HepG2 (cell line): Measurements from ENCODE around the gene ASB3. TPM values are rescaled to one million over a fixed set of nuclear protein-coding genes. Genes with fewer than 3 reads are reported as not detected.
A peak's percentile ranks its signal among the peaks of the same experiment; 100 is the strongest.

Source experiments
- CSRNP1 ChIP-seq: sonication (generic); formaldehyde crosslinking; IDR thresholded peaks from 2 replicates; pipeline ENCODE4 v1.8.1; 2023; ENCODE audit warnings: mild to moderate bottlenecking, missing genetic modification reagents
- ELK4 ChIP-seq: sonication (generic); formaldehyde crosslinking; IDR thresholded peaks from 2 replicates; pipeline ENCODE4 v1.9.0; 2021; ENCODE audit warnings: missing genetic modification reagents, borderline replicate concordance
- GMEB1 ChIP-seq: sonication (generic); formaldehyde crosslinking; IDR thresholded peaks from 2 replicates; pipeline ENCODE4 v1.5.1; 2020; ENCODE audit warnings: missing genetic modification reagents, mild to moderate bottlenecking, borderline replicate concordance
- HMG20B ChIP-seq: conservative IDR thresholded peaks from 2 replicates; pipeline ENCODE4 v1.6.1; 2016; ENCODE audit warnings: missing genetic modification reagents, missing compliant biosample characterization
- JARID2 ChIP-seq: sonication (generic); formaldehyde crosslinking; IDR thresholded peaks from 2 replicates; pipeline ENCODE4 v1.8.1; 2023; ENCODE audit warnings: missing genetic modification reagents, inconsistent platforms; ENCODE audit not compliant: insufficient replicate concordance
- MAFF ChIP-seq: IDR thresholded peaks from 2 replicates; pipeline ENCODE4 v1.6.1; 2011; ENCODE audit warnings: low read depth, low read length, improper control_type of control experiment
- MAFK ChIP-seq, 2 experiments: IDR thresholded peaks in 1 of 2; conservative IDR thresholded peaks in 1 of 2; 2 replicates each; pipeline ENCODE4 v1.6.1; 2011; ENCODE audit warnings: improper control_type of control experiment in 2 of 2, low read length in 2 of 2
- MED8 ChIP-seq: sonication (generic); formaldehyde crosslinking; IDR thresholded peaks from 2 replicates; pipeline ENCODE4 v1.8.1; 2023; ENCODE audit warnings: mild to moderate bottlenecking, missing genetic modification reagents; ENCODE audit not compliant: insufficient replicate concordance
- MEF2D ChIP-seq: sonication (generic); formaldehyde crosslinking; IDR thresholded peaks from 2 replicates; pipeline ENCODE4 v1.5.1; 2020; ENCODE audit warnings: mild to moderate bottlenecking, missing genetic modification reagents
- RFXAP ChIP-seq: sonication (generic); formaldehyde crosslinking; IDR thresholded peaks from 2 replicates; pipeline ENCODE4 v1.4.0; 2020; ENCODE audit warnings: missing genetic modification reagents, borderline replicate concordance
- SIX4 ChIP-seq: sonication (generic); formaldehyde crosslinking; IDR thresholded peaks from 2 replicates; pipeline ENCODE4 v1.4.0; 2020; ENCODE audit warnings: missing genetic modification reagents
- WIZ ChIP-seq: sonication (generic); formaldehyde crosslinking; IDR thresholded peaks from 2 replicates; pipeline ENCODE4 v1.5.1; 2020; ENCODE audit warnings: mild to moderate bottlenecking, missing genetic modification reagents
- YEATS4 ChIP-seq: sonication (generic); formaldehyde crosslinking; IDR thresholded peaks from 2 replicates; pipeline ENCODE4 v1.4.0; 2020; ENCODE audit warnings: missing genetic modification reagents, borderline replicate concordance
- ZBTB3 ChIP-seq: sonication (generic); formaldehyde crosslinking; IDR thresholded peaks from 2 replicates; pipeline ENCODE4 v1.4.0; 2020; ENCODE audit warnings: low read depth, mild to moderate bottlenecking, moderate library complexity, missing genetic modification reagents, borderline replicate concordance
- ZFAT ChIP-seq: sonication (generic); formaldehyde crosslinking; conservative IDR thresholded peaks from 2 replicates; pipeline ENCODE4 v1.8.1; 2023; ENCODE audit warnings: missing genetic modification reagents, inconsistent platforms
- ZNF501 ChIP-seq: sonication (generic); formaldehyde crosslinking; IDR thresholded peaks from 2 replicates; pipeline ENCODE4 v1.5.1; 2020; ENCODE audit warnings: mild to moderate bottlenecking, moderate library complexity, missing genetic modification reagents
- ZNF550 ChIP-seq: sonication (generic); formaldehyde crosslinking; IDR thresholded peaks from 2 replicates; pipeline ENCODE4 v1.4.0; 2020; ENCODE audit warnings: mild to moderate bottlenecking, missing genetic modification reagents, borderline replicate concordance
- ZNF607 ChIP-seq: sonication (generic); formaldehyde crosslinking; IDR thresholded peaks from 2 replicates; pipeline ENCODE4 v1.5.1; 2020; ENCODE audit warnings: missing genetic modification reagents, mild to moderate bottlenecking, borderline replicate concordance
- ZNF720 ChIP-seq: sonication (generic); formaldehyde crosslinking; IDR thresholded peaks from 2 replicates; pipeline ENCODE4 v1.4.0; 2020; ENCODE audit warnings: missing genetic modification reagents
- ZNF782 ChIP-seq: sonication (generic); formaldehyde crosslinking; IDR thresholded peaks from 2 replicates; pipeline ENCODE4 v1.4.0; 2020; ENCODE audit warnings: missing genetic modification reagents, mild to moderate bottlenecking, borderline replicate concordance
- ZNF891 ChIP-seq: sonication (generic); formaldehyde crosslinking; IDR thresholded peaks from 2 replicates; pipeline ENCODE4 v1.5.0; 2020; ENCODE audit warnings: mild to moderate bottlenecking, missing genetic modification reagents
- polyA plus RNA-seq, 8 experiments: library from polyadenylated mRNA; depleted of rRNA in 3 of 8; stranded (reverse) in 7 of 8; unstranded in 1 of 8; fragments of >200 nt; fragmentation: Illumina TruSeq in 4 of 8; extraction: Trizol in 4 of 8; gene quantifications; 2 replicates each; pipeline versions ENCODE4 v1.2.1 to v1.2.3, GENCODE V29; 2011 to 2016; ENCODE audit warnings: low read depth in 4 of 8, missing spikeins in 1 of 8, mixed read lengths in 1 of 8; ENCODE audit not compliant: insufficient read depth in 1 of 8
- total RNA-seq, 5 experiments: library from RNA; depleted of rRNA; stranded (reverse); fragments of >200 nt; fragmentation: Illumina TruSeq; extraction: Trizol; gene quantifications; 2 replicates each; pipeline ENCODE4 v1.2.3, GENCODE V29; 2016; ENCODE audit warnings: low read depth in 1 of 5

ASB3 gene
- total and polyA plus RNA-seq, 2 of the 13 experiments (the other 11 are each of a cell fraction or from before 2014, with no cell fraction given), result 40.1 to 41.8 TPM

GRCh38 chr2:53786705-53787613, at the start of gene ASB3, which contains the start of gene ERLEC1 (continued):
- TF ChIP-seq CSRNP1 (CRISPR knock-in tag), result peak; percentile 97
- TF ChIP-seq ZFAT (CRISPR knock-in tag), result no peak
- TF ChIP-seq ELK4 (CRISPR knock-in tag), result 0 out of 2 replicates have a peak, but pooled peaks have one; percentile 71
- TF ChIP-seq WIZ (CRISPR knock-in tag), result peak; percentile 25; the same call in 1 of the 2 replicates
- TF ChIP-seq MAFK (conservative IDR thresholded peaks at IDR 0.05 in 1 of 2, IDR thresholded peaks at IDR 0.05 in 1 of 2; ENCODE audit: low read length in 2 of 2), result no peak
- no peak for TF ChIP-seq ZNF720
- TF ChIP-seq MEF2D, result peak; percentile 85
- peak; percentile 99 for TF ChIP-seq ZNF607 (CRISPR knock-in tag)
- 0 out of 2 replicates have a peak, but pooled peaks have one; percentile 77 for TF ChIP-seq ZNF550
- peak; percentile 99 for TF ChIP-seq ZNF501 (CRISPR knock-in tag)
- peak; percentile 99 for TF ChIP-seq ZNF782
- TF ChIP-seq YEATS4 (CRISPR knock-in tag), result peak; percentile 99
- no peak for TF ChIP-seq MAFF
- TF ChIP-seq RFXAP (CRISPR knock-in tag), result peak; percentile 97; the same call in 1 of the 2 replicates
- peak; percentile 51; the same call in 1 of the 2 replicates for TF ChIP-seq ZBTB3 (CRISPR knock-in tag)
- peak; percentile 97 for TF ChIP-seq MED8
- TF ChIP-seq JARID2 (CRISPR knock-in tag), result peak; percentile 87
- TF ChIP-seq GMEB1 (CRISPR knock-in tag), result peak; percentile 95
- no peak; the same call in none of the 2 replicates for TF ChIP-seq HMG20B (CRISPR knock-in tag)
- TF ChIP-seq ZNF891 (CRISPR knock-in tag), result peak; percentile 95
- TF ChIP-seq SIX4 (CRISPR knock-in tag), result peak; percentile 72; the same call in 1 of the 2 replicates
